B cell (primary cell): Measurements from ENCODE around the gene FAM114A1. TPM values are rescaled to one million over a fixed set of nuclear protein-coding genes. Genes with fewer than 3 reads are reported as not detected.

Source experiments
- ATAC-seq: fragments of 200-7000 bp; cut with Tn5 transposase; one replicate; pipeline ENCODE4 v1.10.0; 2021; ENCODE audit warnings: low read depth, mild to moderate bottlenecking, moderate number of reproducible peaks, moderate library complexity
- CTCF ChIA-PET: fragments of 350-600 bp; sonication (Branson Sonifier 250); formaldehyde crosslinking; loops from one replicate; lab custom pipeline; 2021; ENCODE audit warnings: antibody characterized with exemption, inconsistent platforms; lab: Charles Lee
- POLR2A ChIA-PET: fragments of 350-600 bp; sonication (Branson Sonifier 250); formaldehyde crosslinking; loops from one replicate; lab custom pipeline; 2021; ENCODE audit warnings: antibody characterized with exemption; lab: Charles Lee
- DNase-seq: peaks from one replicate; pipeline ENCODE4 v3.0.0; 2013
- H2AFZ ChIP-seq: 2 replicates; pipeline ENCODE4 v1.6.1; 2012; ENCODE audit warnings: mild to moderate bottlenecking, low read depth, low read length; ENCODE audit not compliant: insufficient read depth, poor library complexity, severe bottlenecking
- H3K27ac ChIP-seq, 2 donors: 1 replicate in 1 of 2; 2 replicates in 1 of 2; pipeline ENCODE4 v1.5.1; 2012 to 2013; ENCODE audit warnings: low read length in 2 of 2, mild to moderate bottlenecking in 2 of 2, moderate library complexity in 1 of 2
- H3K27me3 ChIP-seq, 4 experiments: fragments of 200-600 bp in 1 of 4; sonication (generic) in 1 of 4; replicated peaks in 1 of 4; 1 replicate in 2 of 4; 2 replicates in 2 of 4; pipeline versions ENCODE4 v1.6.1 to v1.7.0; 2013 to 2016; ENCODE audit warnings: low read length in 3 of 4, mild to moderate bottlenecking in 2 of 4, mixed read lengths in 1 of 4, moderate library complexity in 1 of 4; ENCODE audit not compliant: insufficient read depth in 4 of 4, control insufficient read depth in 3 of 4; ENCODE audit errors: control extremely low read depth in 1 of 4
- H3K36me3 ChIP-seq, 2 experiments: replicated peaks in 1 of 2; 1 replicate in 1 of 2; 2 replicates in 1 of 2; pipeline versions ENCODE4 v1.6.1 to v1.7.1; 2013; ENCODE audit warnings: low read length in 1 of 2; ENCODE audit not compliant: insufficient read depth in 2 of 2, control insufficient read depth in 1 of 2; ENCODE audit errors: control extremely low read depth in 1 of 2, extremely low read depth in 1 of 2
- H3K4me1 ChIP-seq, 2 donors: fragments of 200-600 bp in 1 of 2; sonication (generic) in 1 of 2; 1 replicate in 1 of 2; 2 replicates in 1 of 2; pipeline versions ENCODE4 v1.5.1 to v1.6.1; 2013 to 2017; ENCODE audit warnings: low read length in 2 of 2; ENCODE audit not compliant: control insufficient read depth in 2 of 2, insufficient read depth in 2 of 2
- H3K4me2 ChIP-seq: replicated peaks from 2 replicates; pipeline ENCODE3; 2012; ENCODE audit warnings: mild to moderate bottlenecking, low read depth, low read length; ENCODE audit not compliant: poor library complexity, severe bottlenecking
- H3K4me3 ChIP-seq, 5 experiments: fragments of 200-600 bp in 1 of 5; sonication (generic) in 1 of 5; 1 replicate in 3 of 5; 2 replicates in 2 of 5; pipeline versions ENCODE4 v1.5.1 to v1.7.0; 2011 to 2016; ENCODE audit warnings: low read length in 4 of 5, mild to moderate bottlenecking in 4 of 5, low read depth in 2 of 5, control low read depth in 1 of 5, moderate library complexity in 1 of 5; ENCODE audit not compliant: insufficient read depth in 1 of 5; ENCODE audit errors: control extremely low read depth in 1 of 5, extremely low read depth in 1 of 5
- H3K79me2 ChIP-seq: fragments of 200-600 bp; sonication (generic); one replicate; pipeline ENCODE4 v1.6.0; 2016; ENCODE audit warnings: low read length; ENCODE audit not compliant: control insufficient read depth, insufficient read depth
- H3K9ac ChIP-seq: fragments of 200-600 bp; sonication (generic); 2 replicates; pipeline ENCODE4 v1.6.1; 2017; ENCODE audit warnings: mild to moderate bottlenecking, low read length, moderate library complexity
- H3K9me3 ChIP-seq, 3 donors: one replicate each; pipeline versions ENCODE4 v1.6.1 to v1.7.1; 2013; ENCODE audit warnings: low read length in 2 of 3; ENCODE audit not compliant: control insufficient read depth in 2 of 3, insufficient read depth in 1 of 3; ENCODE audit errors: control extremely low read depth in 1 of 3
- H4K20me1 ChIP-seq: 2 replicates; pipeline ENCODE4 v1.6.0; 2012; ENCODE audit warnings: mild to moderate bottlenecking, low read length; ENCODE audit not compliant: insufficient read depth, control insufficient read depth, poor library complexity, severe bottlenecking
- H3K27ac Mint-ChIP-seq: one replicate; pipeline ENCODE4 v1.8.0; 2021; ENCODE audit warnings: mixed read lengths
- H3K27me3 Mint-ChIP-seq: one replicate; pipeline ENCODE4 v1.8.0; 2021; ENCODE audit warnings: mixed read lengths
- H3K4me1 Mint-ChIP-seq: one replicate; pipeline ENCODE4 v1.8.0; 2021; ENCODE audit warnings: mixed read lengths
- H3K4me3 Mint-ChIP-seq: one replicate; pipeline ENCODE4 v1.8.0; 2021; ENCODE audit warnings: mixed read lengths
- H3K9me3 Mint-ChIP-seq: one replicate; pipeline ENCODE4 v1.8.0; 2022; ENCODE audit warnings: mixed read lengths; ENCODE audit not compliant: insufficient read depth
- CTCF ChIP-seq: fragments of 200-600 bp; IDR thresholded peaks from one replicate; pipeline ENCODE4 v1.8.0; 2022; ENCODE audit warnings: antibody characterized with exemption, mild to moderate bottlenecking
- EZH2 ChIP-seq: IDR thresholded peaks from 2 replicates; pipeline ENCODE4 v1.6.1; 2012; ENCODE audit warnings: borderline replicate concordance, low read depth, mild to moderate bottlenecking, moderate library complexity, low read length; ENCODE audit not compliant: insufficient read depth, poor library complexity, severe bottlenecking
- WGBS: methylation state at CpG from one replicate; pipeline ENCODE4 v1.1.5; 2013; ENCODE audit warnings: missing lambda C conversion rate; ENCODE audit not compliant: insufficient coverage; 5-methylcytosine and 5-hydroxymethylcytosine counted together
- intact Hi-C: fragments of 100-400 bp; cut with micrococcal nuclease; formaldehyde crosslinking; loops from one replicate; pipeline ENCODE4 v1.10.0; 2022
- polyA plus RNA-seq: library from polyadenylated mRNA; depleted of rRNA; stranded (reverse); fragments of >200 nt; gene quantifications from 2 replicates; pipeline ENCODE4 v1.2.3, GENCODE V29; 2012
- total RNA-seq, 2 donors: library from RNA; stranded (reverse); fragments of 120-200 nt in 1 of 2; gene quantifications; 1 replicate in 1 of 2; 2 replicates in 1 of 2; pipeline versions ENCODE4 v1.2.3 to v1.2.4, GENCODE V29; 2013 to 2022

Gene FAM114A1
- total and polyA plus RNA-seq, 2 donors (not counting 1 experiment from before 2014, with no cell fraction given) = 0.30 to 2.9 TPM

- WGBS = 100% methylated on average over 1 of the region's 1 CpG
- Histone ChIP-seq H3K9ac (no peak overlapping the region), H3K4me2 (no peak overlapping the region), H2AFZ (no peak overlapping the region), H3K79me2 (peaks cover 76% of the 10 kb centered on the region), H3K4me1 (peaks cover 6 to 13% of the 10 kb centered on the region in 2 donors), H3K36me3 (peaks cover 1 to 47% of the 10 kb centered on the region in 2 experiments), H3K27ac (no peak overlapping the region), H4K20me1 (peaks cover 8% of the 10 kb centered on the region), H3K27me3 (no peaks in the 10 kb centered on the region), H3K4me3 (no peak overlapping the region), H3K9me3 (peaks cover 9 to 33% (median 26%) of the 10 kb centered on the region in 3 donors)
- H3K27ac Mint-ChIP-seq = peak overlapping the region; percentile 27
- no peak for DNase-seq
- ATAC-seq = no peak
- H3K9me3 Mint-ChIP-seq = peaks cover 6% of the 10 kb centered on the region
- H3K4me3 Mint-ChIP-seq = no peak overlapping the region
- intact Hi-C loops = no loop called here
- POLR2A ChIA-PET = interaction anchor here (1.4 kb wide), 1 partner anchor 10 kb away, joined by 3 read pairs; no protein-coding TSS in a partner anchor
- H3K4me1 Mint-ChIP-seq = peaks cover 32% of the 10 kb centered on the region
- no peaks in the 10 kb centered on the region for H3K27me3 Mint-ChIP-seq
- CTCF ChIA-PET = interaction anchor here (0.9 to 2.0 kb wide), 3 partner anchors 13 to 73 kb away, joined by 3 to 6 read pairs (median 5); partner anchors contain the start of gene TLR6
- TF ChIP-seq CTCF (no peak), EZH2 (no peak)
Measured at GRCh38 chr4:38832206-38832605, 35.4 kb upstream of the FAM114A1 start.
